Ovary (tissue), 3 donors: ENCODE data around the gene TPM2.

ENCODE experiments used
- EP300 ChIP-seq: sonication (generic); formaldehyde crosslinking; IDR thresholded peaks from one replicate; pipeline ENCODE4 v1.6.1; 2017; ENCODE audit warnings: antibody characterized with exemption
- POLR2A ChIP-seq: fragments of 450-650 bp; IDR thresholded peaks from one replicate; pipeline ENCODE4 v1.6.1; 2017; ENCODE audit warnings: antibody characterized with exemption, mild to moderate bottlenecking, moderate library complexity
- TF ChIP-seq, protein P1 (sequence below), 3 donors: fragments of 450-650 bp in 2 of 3; fragments of 200-600 bp in 1 of 3; IDR thresholded peaks; one replicate each; pipeline versions ENCODE4 v1.5.1 to v1.8.0; 2016 to 2022; ENCODE audit warnings: antibody characterized with exemption in 3 of 3, mild to moderate bottlenecking in 1 of 3
- donor health status: DM: no; HTN: no; CAD: no.

GRCh38 chr9:35698231-35698630 is 8.5 kb upstream of the TPM2 start:
- TF ChIP-seq, protein P1, sequence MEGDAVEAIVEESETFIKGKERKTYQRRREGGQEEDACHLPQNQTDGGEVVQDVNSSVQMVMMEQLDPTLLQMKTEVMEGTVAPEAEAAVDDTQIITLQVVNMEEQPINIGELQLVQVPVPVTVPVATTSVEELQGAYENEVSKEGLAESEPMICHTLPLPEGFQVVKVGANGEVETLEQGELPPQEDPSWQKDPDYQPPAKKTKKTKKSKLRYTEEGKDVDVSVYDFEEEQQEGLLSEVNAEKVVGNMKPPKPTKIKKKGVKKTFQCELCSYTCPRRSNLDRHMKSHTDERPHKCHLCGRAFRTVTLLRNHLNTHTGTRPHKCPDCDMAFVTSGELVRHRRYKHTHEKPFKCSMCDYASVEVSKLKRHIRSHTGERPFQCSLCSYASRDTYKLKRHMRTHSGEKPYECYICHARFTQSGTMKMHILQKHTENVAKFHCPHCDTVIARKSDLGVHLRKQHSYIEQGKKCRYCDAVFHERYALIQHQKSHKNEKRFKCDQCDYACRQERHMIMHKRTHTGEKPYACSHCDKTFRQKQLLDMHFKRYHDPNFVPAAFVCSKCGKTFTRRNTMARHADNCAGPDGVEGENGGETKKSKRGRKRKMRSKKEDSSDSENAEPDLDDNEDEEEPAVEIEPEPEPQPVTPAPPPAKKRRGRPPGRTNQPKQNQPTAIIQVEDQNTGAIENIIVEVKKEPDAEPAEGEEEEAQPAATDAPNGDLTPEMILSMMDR (IDR thresholded peaks at IDR 0.05): no peak
- TF ChIP-seq POLR2A: no peak
- no peak for TF ChIP-seq EP300
